Measurements from ENCODE around the gene ZC3H15.
"Not testable (repeated sequence)": the region's sequence is repeated elsewhere in the genome, so short reads cannot be mapped to it uniquely, and the experiment has no call there.

ZC3H15 gene

GRCh38 chr2:186485871-186486650 lies at the start of gene ZC3H15:
Gene ZC3H15 (plus strand): TSS chr2:186486260. CDS start chr2:186486383, 123 bp downstream.
- peak; percentile 97 for DNase-seq (ENCODE audit: low spot score)

GRCh38 chr2:186437719-186438118 lies 48.3 kb upstream of the ZC3H15 start:
- DNase-seq (ENCODE audit: low spot score) = no peak

DNA sequence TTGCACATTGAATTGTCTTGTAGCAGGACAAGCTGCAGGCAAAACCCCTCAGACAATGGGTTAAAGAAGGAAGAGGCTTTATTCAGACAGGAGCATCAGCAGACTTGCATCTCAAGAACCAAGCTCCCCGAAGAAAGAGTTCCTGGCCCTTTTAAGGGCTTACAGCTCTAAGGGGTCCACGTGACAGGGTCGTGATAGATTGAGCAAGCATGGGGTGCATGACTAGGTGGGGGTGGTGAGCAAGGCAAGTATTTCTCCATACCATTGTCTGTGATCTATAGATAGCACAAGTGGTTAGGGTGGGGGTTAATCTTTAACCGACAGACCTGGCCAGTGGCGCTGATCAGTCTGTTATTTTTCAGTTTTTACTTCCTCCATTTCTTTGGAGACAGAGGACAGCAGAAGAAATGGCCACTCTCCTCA lies 46.4 kb upstream of the ZC3H15 start:
- DNase-seq (ENCODE audit: low spot score) = not testable (repeated sequence)

DNA sequence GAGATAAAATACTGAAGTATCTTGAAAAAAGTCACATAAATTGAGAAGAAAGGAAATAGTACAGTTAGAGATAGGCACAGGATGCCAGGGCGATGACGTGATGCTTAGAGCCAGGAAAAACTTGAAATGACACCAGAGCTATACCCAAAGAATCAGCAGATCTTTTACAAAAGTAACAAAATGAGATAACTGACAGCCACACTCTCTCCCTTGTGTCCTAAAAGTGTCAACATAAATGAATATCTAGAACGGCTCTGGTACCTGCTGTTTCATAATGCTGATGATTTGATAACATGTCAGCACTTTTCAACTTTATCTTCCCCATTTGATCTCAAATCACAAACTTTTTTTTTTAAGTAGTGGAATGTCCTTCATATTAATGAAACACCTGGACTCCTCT lies 45.6 kb upstream of the ZC3H15 start:
- no peak for DNase-seq (ENCODE audit: low spot score)

- DNase-seq (ENCODE audit: low spot score) = no peak
Measured at GRCh38 chr2:186442885-186443284, 43.2 kb upstream of the ZC3H15 start.

GRCh38 chr2:186443851-186444250 lies 42.2 kb upstream of the ZC3H15 start:
- no peak for DNase-seq (ENCODE audit: low spot score)

DNA sequence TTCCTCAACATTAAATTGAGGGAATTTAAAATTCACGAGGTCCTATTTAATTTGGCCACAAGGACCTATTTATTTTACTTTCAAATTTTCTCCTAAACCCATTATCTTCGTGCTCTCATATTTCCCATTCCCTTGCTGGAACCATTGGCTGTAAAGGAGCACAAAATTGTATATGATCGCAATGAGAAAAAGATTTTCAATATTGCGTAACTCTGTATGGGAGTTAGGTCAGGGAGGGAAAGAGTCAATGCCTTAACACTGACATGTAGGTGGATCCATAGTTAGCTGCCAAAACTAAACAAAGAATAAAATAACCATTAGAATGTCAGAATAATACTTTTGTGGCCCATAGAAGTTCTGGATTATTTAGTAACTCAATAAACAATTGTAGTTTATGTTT lies 40.6 kb upstream of the ZC3H15 start:
- DNase-seq (ENCODE audit: low spot score) = no peak

- no peak for DNase-seq (ENCODE audit: low spot score)
Measured at GRCh38 chr2:186455613-186456012, 30.4 kb upstream of the ZC3H15 start.

GRCh38 chr2:186456941-186457340 lies 29.1 kb upstream of the ZC3H15 start:
- no peak for DNase-seq (ENCODE audit: low spot score)

DNA sequence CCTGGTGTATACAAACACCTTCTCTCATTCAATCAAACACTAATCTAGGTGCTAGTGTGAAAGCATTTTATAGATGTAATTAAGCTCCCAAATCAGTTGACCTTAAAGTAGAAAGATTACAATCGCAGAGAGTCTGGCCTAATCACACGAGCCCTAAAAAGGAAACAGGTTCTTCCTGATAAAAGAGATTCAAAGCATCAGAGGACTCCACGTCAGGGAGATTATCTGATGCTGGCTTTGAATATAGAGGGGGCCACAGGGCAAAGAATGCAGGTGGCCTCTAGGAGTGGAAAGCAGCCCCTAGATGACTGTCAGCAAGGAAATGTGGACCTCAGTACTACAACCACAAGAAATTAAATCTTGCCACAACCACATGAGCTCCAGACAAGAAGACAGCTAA lies 28.2 kb upstream of the ZC3H15 start:
- no peak for DNase-seq (ENCODE audit: low spot score)

- no peak for DNase-seq (ENCODE audit: low spot score)
Measured at GRCh38 chr2:186459009-186459408, 27.1 kb upstream of the ZC3H15 start.

GRCh38 chr2:186460465-186460864 lies 25.6 kb upstream of the ZC3H15 start:
- no peak for DNase-seq (ENCODE audit: low spot score)

- no peak for DNase-seq (ENCODE audit: low spot score)
Measured at GRCh38 chr2:186466743-186467142, 19.3 kb upstream of the ZC3H15 start.

DNA sequence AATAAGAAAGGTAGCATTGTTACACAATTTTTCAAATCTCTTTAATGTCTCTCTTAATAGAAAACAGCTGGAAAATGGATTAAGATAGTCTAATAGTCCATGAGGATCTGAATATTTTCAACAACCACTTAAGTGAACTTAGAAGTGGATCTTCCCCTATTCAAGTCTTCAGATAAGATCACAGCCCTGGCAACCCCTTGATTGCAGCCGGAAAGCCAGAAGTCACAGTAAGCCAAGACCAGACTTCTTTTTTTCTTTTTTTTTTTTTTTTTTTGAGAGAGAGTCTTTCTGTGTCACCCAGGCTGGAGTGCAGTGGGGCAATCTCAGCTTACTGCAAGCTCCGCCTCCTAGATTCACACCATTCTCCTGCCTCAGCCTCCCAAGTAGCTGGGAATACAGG lies 18.6 kb upstream of the ZC3H15 start:
- DNase-seq (ENCODE audit: low spot score) = no peak

GRCh38 chr2:186472722-186473493 lies 13.2 kb upstream of the ZC3H15 start:
- DNase-seq (ENCODE audit: low spot score) = not testable (repeated sequence)

DNA sequence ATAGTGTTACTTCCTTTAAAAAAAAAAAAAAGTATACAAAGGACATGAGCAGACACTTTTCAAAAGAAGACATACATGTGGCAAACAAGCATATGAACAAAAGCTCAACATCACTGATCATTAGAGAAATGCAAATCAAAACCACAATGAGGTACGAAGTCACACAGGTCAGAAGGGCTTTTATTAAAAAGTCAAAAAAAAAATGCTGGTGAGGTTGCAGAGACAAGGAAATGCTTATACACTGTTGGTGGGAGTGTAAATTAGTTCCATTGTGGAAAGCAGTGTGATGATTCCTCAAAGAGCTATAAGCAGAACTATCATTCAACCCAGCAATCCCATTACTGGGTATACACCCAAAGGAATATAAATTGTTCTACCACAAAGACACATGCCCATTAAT lies 11.8 kb upstream of the ZC3H15 start:
- not testable (repeated sequence) for DNase-seq (ENCODE audit: low spot score)

- DNase-seq (ENCODE audit: low spot score) = no peak
Measured at GRCh38 chr2:186477790-186478189, 8.3 kb upstream of the ZC3H15 start.

DNA sequence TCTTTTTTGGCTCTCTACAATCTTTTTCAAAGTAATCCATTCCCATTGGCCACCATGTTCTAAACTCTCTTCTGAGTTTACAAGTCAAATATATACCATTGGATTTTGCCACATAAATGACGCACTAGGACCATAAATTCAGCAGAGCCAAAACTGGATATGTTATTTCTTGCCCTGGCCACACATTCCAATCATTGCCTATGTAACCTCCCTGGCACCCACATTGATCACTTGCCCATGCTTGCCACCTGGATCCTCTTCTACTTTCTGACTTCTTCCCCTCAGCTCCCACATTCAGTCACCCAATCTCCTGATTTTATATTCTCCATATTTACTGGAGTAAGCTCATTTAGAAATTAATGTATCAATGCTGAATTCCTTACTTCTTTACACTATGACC lies 5.1 kb upstream of the ZC3H15 start:
- no peak for DNase-seq (ENCODE audit: low spot score)

GRCh38 chr2:186484062-186484735 lies 1.9 kb upstream of the ZC3H15 start:
- DNase-seq (ENCODE audit: low spot score) = no peak

DNA sequence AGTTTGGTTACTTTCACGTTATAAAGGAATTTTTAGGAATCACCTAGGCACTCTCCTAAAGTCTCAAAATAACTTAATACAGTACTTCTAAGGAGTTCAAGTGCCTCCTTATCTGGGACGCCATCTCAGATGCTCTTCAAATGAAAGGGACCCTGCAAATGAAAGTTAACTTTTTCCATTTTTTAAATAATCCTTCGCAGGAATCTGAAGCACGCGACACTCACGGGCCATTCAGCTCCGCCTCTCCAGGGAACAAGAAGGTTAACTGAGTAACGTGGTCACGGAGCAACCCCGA lies 537 bp upstream of the ZC3H15 start:
- DNase-seq (ENCODE audit: low spot score) = no peak

- no peak for DNase-seq (ENCODE audit: low spot score)
Measured at GRCh38 chr2:186486651-186487647, 889 bp downstream of the ZC3H15 start.

DNA sequence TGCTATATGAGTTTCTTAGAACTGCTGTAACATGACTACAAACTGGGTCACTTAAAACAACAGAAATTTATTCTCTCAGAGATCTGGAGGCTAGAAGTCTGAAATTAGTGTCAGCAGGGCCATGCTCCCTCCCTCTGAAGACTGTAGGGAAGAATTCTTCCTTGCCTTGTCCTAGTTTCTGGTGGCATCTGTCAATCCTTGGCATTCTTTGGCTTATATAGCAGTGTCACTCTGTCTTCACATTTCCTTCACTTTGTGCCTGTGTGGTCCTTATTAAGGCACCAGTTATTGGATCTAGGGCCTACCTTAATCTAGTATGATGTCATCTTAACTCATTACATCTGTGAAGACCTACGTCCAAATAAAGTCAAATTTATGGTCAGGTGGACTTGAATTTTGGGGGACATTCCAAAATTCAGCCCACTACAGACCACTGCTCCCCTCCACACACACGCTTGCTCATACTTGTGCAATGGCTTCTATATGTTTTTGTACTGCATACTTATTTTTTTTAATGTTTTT lies 7.6 kb downstream of the ZC3H15 start:
- DNase-seq (ENCODE audit: low spot score) = no peak

Measured in activated CD4-positive, alpha-beta T cell treated with anti-CD3 and anti-CD28 coated beads, Interleukin-2, Interleukin-4, amounts not matched to agents 100 ng/mL and 50 ng/mL, durations not matched to agents 16 hours and 8 hours (primary cell).